ENCODE data around the gene NRXN3.

NRXN3 gene

GRCh38 chr14:79703209-79703608, 1533.0 kb downstream of the NRXN3 start:
- no peak for DNase-seq (ENCODE audit: low read depth)
- no peak overlapping the region for H3K4me3 ChIP-seq (ENCODE audit: low read length)
- TF ChIP-seq CTCF (conservative IDR thresholded peaks at IDR 0.05; ENCODE audit: low read depth, low read length) = no peak

- no peak overlapping the region for H3K4me3 ChIP-seq (ENCODE audit: low read length)
- no peak for DNase-seq (ENCODE audit: low read depth)
- no peak for TF ChIP-seq CTCF (conservative IDR thresholded peaks at IDR 0.05; ENCODE audit: low read depth, low read length)
These were observed 1534.1 kb downstream of the NRXN3 start for GRCh38 chr14:79704041-79704807.

GRCh38 chr14:79705126-79705894, 1535.1 kb downstream of the NRXN3 start:
- DNase-seq (ENCODE audit: low read depth) = no peak
- TF ChIP-seq CTCF (conservative IDR thresholded peaks at IDR 0.05; ENCODE audit: low read depth, low read length) = no peak
- H3K4me3 ChIP-seq (ENCODE audit: low read length) = no peak overlapping the region

- no peak for DNase-seq (ENCODE audit: low read depth)
- H3K4me3 ChIP-seq (ENCODE audit: low read length) = no peak overlapping the region
- TF ChIP-seq CTCF (conservative IDR thresholded peaks at IDR 0.05; ENCODE audit: low read depth, low read length) = no peak
These were observed 1536.2 kb downstream of the NRXN3 start for GRCh38 chr14:79706382-79706781.

- DNase-seq (ENCODE audit: low read depth) = peak; percentile 5
- TF ChIP-seq CTCF (conservative IDR thresholded peaks at IDR 0.05; ENCODE audit: low read depth, low read length) = no peak
- H3K4me3 ChIP-seq (ENCODE audit: low read length) = no peak overlapping the region
These were observed 1538.5 kb downstream of the NRXN3 start for GRCh38 chr14:79708426-79709388.

GRCh38 chr14:79709573-79709972, 1539.4 kb downstream of the NRXN3 start:
- no peak for DNase-seq (ENCODE audit: low read depth)
- no peak for TF ChIP-seq CTCF (conservative IDR thresholded peaks at IDR 0.05; ENCODE audit: low read depth, low read length)
- H3K4me3 ChIP-seq (ENCODE audit: low read length) = no peak overlapping the region
